Nephron progenitor cell (in vitro differentiated cells): ENCODE results near the gene GATAD2B.
A peak's percentile ranks its signal among the peaks of the same experiment; 100 is the strongest.

Experiments used
- DNase-seq: peaks from one replicate; pipeline ENCODE4 v3.0.0; 2021
- H3K27ac Mint-ChIP-seq: 2 replicates; pipeline ENCODE4 v1.8.0; 2021; ENCODE audit warnings: mild to moderate bottlenecking, moderate library complexity, mixed read lengths
- H3K27me3 Mint-ChIP-seq: 2 replicates; pipeline ENCODE4 v1.8.0; 2021; ENCODE audit warnings: mild to moderate bottlenecking, low read depth, mixed read lengths; ENCODE audit not compliant: poor library complexity
- H3K36me3 Mint-ChIP-seq: 2 replicates; pipeline ENCODE4 v1.8.0; 2021; ENCODE audit warnings: low read depth, mixed read lengths
- H3K4me1 Mint-ChIP-seq: 2 replicates; pipeline ENCODE4 v1.8.0; 2021; ENCODE audit warnings: mixed read lengths
- H3K4me3 Mint-ChIP-seq: 2 replicates; pipeline ENCODE4 v1.8.0; 2021; ENCODE audit warnings: mild to moderate bottlenecking, moderate library complexity, mixed read lengths
- H3K9me3 Mint-ChIP-seq: 2 replicates; pipeline ENCODE4 v1.8.0; 2021; ENCODE audit warnings: mild to moderate bottlenecking, moderate library complexity, mixed read lengths
- TF ChIP-seq, protein P1 (sequence below): fragments of 200-600 bp; sonication (generic); IDR thresholded peaks from 2 replicates; pipeline ENCODE4 v1.5.0; 2021; ENCODE audit warnings: antibody characterized with exemption

GATAD2B gene

DNA sequence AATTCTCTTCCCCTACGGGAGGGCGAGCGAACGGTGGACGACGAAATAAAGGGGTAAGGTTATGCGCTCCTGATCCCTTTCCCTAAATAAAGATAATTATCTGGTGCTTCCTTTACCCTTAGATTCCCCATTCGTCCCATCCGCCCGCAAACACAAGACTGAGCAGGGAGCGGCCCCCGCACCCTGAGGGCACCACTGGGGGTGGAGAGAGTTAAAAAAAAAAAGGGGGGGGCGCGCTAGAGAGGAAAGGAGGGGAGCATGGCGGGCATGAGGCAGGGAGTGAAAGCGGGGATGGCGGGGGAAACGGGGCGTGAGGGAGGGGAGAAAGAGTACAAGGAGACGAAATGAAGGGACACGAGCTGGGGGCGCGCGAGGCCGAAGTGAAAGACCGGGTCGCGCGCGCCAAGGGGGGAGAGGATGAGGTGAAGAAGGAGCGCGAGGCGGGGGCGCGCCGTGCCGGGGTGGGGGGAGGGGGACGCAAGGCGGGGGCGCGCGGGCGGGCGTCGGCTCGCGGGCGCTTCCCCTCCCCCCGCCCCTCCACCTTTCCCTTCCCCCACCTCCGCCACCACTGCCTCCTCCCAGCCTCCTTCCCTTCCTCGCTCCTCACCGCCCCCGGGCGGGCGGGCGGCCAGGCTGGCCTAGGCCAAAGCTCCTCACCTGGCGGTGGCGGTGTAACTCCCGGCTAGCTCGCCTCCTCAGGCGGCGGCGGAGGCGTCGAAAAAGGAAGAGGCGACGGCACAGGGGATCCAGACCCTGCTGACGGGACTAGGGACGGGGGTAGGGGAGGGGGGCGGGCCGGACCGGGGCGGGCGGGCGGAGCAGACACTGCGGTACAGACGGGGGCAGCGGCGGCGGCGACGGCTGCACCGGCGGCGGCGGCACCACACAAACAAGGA, 448 bp downstream of the GATAD2B start:
- peak overlapping the region; percentile 93 for H3K4me3 Mint-ChIP-seq
- no peaks in the 10 kb centered on the region for H3K9me3 Mint-ChIP-seq
- peak overlapping the region; percentile 88 for H3K27ac Mint-ChIP-seq
- no peaks in the 10 kb centered on the region for H3K36me3 Mint-ChIP-seq
- peaks cover 49% of the 10 kb centered on the region for H3K4me1 Mint-ChIP-seq
- TF ChIP-seq, protein P1, sequence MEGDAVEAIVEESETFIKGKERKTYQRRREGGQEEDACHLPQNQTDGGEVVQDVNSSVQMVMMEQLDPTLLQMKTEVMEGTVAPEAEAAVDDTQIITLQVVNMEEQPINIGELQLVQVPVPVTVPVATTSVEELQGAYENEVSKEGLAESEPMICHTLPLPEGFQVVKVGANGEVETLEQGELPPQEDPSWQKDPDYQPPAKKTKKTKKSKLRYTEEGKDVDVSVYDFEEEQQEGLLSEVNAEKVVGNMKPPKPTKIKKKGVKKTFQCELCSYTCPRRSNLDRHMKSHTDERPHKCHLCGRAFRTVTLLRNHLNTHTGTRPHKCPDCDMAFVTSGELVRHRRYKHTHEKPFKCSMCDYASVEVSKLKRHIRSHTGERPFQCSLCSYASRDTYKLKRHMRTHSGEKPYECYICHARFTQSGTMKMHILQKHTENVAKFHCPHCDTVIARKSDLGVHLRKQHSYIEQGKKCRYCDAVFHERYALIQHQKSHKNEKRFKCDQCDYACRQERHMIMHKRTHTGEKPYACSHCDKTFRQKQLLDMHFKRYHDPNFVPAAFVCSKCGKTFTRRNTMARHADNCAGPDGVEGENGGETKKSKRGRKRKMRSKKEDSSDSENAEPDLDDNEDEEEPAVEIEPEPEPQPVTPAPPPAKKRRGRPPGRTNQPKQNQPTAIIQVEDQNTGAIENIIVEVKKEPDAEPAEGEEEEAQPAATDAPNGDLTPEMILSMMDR: no peak
- no peaks in the 10 kb centered on the region for H3K27me3 Mint-ChIP-seq
- peak; percentile 69 for DNase-seq

DNA sequence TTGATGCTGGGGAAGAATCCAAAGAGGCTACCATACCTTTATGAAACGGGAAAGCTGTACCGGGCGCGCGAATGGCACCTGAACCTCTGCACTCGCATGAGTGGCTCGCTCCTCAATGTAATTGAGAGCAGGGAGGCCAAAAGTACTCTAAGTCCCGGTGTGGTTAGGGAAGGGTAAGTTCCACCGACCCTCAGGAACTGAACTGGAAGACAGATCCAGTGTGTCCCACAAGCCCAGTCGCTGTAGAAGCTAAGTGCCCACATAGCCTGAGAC, 1.0 kb downstream of the GATAD2B start:
- Mint-ChIP-seq H3K9me3 (no peaks in the 10 kb centered on the region), H3K27ac (peak overlapping the region; percentile 88), H3K27me3 (no peaks in the 10 kb centered on the region), H3K4me3 (peak overlapping the region; percentile 93), H3K36me3 (no peaks in the 10 kb centered on the region), H3K4me1 (peaks cover 49% of the 10 kb centered on the region)
- no peak for DNase-seq
- TF ChIP-seq, protein P1: no peak

DNA sequence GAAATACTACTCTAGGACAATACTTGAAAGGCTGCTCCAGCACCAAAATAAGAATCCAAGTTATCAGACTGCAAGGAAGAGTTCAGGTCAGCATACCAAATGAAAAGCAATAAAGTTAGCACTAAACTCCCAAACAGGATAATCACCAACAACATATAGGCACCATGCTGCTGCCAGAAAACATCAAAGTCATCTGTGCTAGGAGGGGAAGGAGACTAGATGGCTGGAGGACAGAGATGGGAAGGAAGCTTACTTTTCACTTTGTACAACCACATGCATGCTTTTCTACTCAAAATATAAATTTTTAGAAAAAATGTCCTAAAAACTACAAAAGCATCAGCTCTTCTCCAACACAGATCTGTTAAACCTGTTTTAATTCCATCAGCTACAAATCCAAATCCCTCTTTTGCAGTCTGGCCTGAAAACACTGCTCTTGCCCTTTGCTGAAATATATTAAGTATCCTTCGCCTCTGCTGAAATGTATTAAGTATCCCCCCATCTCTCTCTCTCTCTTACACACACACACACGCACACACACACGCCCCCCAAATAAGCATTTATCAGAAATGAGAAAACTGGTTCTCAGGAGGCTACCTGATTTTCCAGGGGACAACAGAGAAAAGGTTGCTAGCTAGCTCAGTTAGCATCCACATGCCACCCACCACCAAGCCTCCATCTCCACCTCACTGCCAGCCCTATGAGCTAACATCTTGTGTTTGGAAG, 1.5 kb downstream of the GATAD2B start:
- H3K27me3 Mint-ChIP-seq: no peaks in the 10 kb centered on the region
- no peaks in the 10 kb centered on the region for H3K9me3 Mint-ChIP-seq
- peak overlapping the region; percentile 88 for H3K27ac Mint-ChIP-seq
- TF ChIP-seq, protein P1: no peak
- no peak for DNase-seq
- H3K36me3 Mint-ChIP-seq: peaks cover 3% of the 10 kb centered on the region
- peaks cover 49% of the 10 kb centered on the region for H3K4me1 Mint-ChIP-seq
- peak overlapping the region; percentile 93 for H3K4me3 Mint-ChIP-seq

DNA sequence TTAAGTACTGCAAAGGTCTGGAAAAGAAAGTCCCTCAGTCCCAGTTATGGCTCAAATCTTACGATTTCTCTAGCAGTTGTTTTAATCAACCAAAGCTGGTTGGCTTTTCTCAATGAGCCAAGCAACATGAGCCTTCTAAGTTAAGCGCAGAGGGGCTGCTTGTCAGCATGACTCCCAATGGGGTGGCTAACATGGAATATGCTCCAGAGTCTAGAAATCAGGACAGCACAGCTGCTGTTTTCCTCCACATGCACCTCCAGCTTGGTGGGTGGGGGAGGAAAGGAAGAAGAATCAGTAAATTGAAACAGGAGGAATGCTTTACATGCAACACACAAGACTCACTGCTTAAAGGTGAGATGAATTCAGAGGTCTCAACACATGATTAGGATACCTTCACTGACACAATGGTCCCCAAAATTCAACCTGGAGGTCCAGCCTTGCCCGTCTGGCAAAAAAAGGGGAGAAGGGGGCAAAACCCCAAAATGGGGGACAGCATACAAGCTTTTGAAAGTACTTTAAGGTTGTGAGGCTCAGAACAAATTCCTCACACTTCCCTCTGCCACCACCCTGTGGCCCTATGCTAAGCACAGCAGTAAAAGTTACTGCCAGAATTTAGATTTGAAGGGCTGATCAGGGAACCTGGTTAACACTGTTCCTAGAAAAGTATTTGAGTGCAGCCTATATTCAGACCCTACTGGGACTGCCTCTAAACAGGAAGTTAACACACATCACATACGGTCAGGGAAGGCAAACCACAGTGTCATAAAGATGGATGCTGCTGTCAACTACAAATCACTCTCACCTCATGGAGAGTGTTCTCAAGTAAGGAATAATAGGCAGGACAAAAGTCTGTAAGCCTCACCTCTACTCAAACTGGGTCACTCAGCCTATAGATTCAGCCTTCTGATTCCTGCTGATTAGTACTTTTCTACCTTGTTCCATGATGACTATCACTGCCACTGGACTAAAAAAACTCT, 2.6 kb downstream of the GATAD2B start:
- H3K4me1 Mint-ChIP-seq: peaks cover 49% of the 10 kb centered on the region
- TF ChIP-seq, protein P1: no peak
- peaks cover 13% of the 10 kb centered on the region for H3K36me3 Mint-ChIP-seq
- DNase-seq: no peak
- peak overlapping the region; percentile 89 for H3K27ac Mint-ChIP-seq
- no peaks in the 10 kb centered on the region for H3K9me3 Mint-ChIP-seq
- peak overlapping the region; percentile 93 for H3K4me3 Mint-ChIP-seq
- H3K27me3 Mint-ChIP-seq: no peaks in the 10 kb centered on the region

DNA sequence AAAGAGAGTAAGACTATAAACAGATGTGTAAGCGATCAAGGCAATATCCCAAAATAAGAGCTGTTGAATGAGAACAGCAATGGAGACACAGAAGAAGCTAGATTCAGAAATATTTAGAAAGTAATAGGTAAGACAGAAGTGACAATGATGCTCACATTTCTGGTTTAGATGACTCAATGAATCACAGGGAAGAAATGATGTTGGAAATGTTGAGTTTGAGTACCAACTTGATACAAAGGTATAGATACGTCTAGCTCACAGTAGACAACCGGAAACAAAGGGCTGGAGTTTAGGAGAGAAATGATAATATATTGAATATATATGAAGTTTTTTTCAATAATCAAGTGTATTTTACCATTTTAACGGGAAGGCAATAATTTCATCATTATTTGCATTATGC, 6.5 kb downstream of the GATAD2B start:
- DNase-seq: no peak
- Mint-ChIP-seq H3K9me3 (peaks cover 9% of the 10 kb centered on the region), H3K4me1 (peaks cover 37% of the 10 kb centered on the region), H3K27me3 (peaks cover 3% of the 10 kb centered on the region), H3K27ac (no peak overlapping the region), H3K4me3 (no peak overlapping the region), H3K36me3 (peaks cover 25% of the 10 kb centered on the region)
- TF ChIP-seq, protein P1: no peak
